HepG2 (cell line): ENCODE measurements around the gene SYNJ2. TPM values are rescaled to one million over a fixed set of nuclear protein-coding genes. Genes with fewer than 3 reads are reported as not detected.

Experiments
- BHLHE40 ChIP-seq: IDR thresholded peaks from 2 replicates; pipeline ENCODE4 v1.6.1; 2011; ENCODE audit warnings: low read length, improper control_type of control experiment
- CTCF ChIP-seq: sonication (generic); formaldehyde crosslinking; IDR thresholded peaks from 2 replicates; pipeline ENCODE4 v1.5.0; 2020; ENCODE audit warnings: mild to moderate bottlenecking, missing genetic modification reagents, moderate library complexity
- DMTF1 ChIP-seq: sonication (generic); formaldehyde crosslinking; IDR thresholded peaks from 2 replicates; pipeline ENCODE4 v1.4.0; 2020; ENCODE audit warnings: mild to moderate bottlenecking, missing genetic modification reagents
- EED ChIP-seq: sonication (generic); formaldehyde crosslinking; IDR thresholded peaks from 2 replicates; pipeline ENCODE4 v1.5.0; 2020; ENCODE audit warnings: mild to moderate bottlenecking, missing genetic modification reagents
- HOXA3 ChIP-seq: sonication (generic); formaldehyde crosslinking; IDR thresholded peaks from 2 replicates; pipeline ENCODE4 v1.5.0; 2020; ENCODE audit warnings: missing genetic modification reagents
- KMT2B ChIP-seq: IDR thresholded peaks from 2 replicates; pipeline ENCODE4 v1.6.1; 2016; ENCODE audit warnings: missing genetic modification reagents, missing compliant biosample characterization
- MED8 ChIP-seq: sonication (generic); formaldehyde crosslinking; IDR thresholded peaks from 2 replicates; pipeline ENCODE4 v1.8.1; 2023; ENCODE audit warnings: mild to moderate bottlenecking, missing genetic modification reagents; ENCODE audit not compliant: insufficient replicate concordance
- MYPOP ChIP-seq: sonication (generic); formaldehyde crosslinking; IDR thresholded peaks from 2 replicates; pipeline ENCODE4 v1.8.1; 2023; ENCODE audit warnings: mild to moderate bottlenecking, moderate library complexity, missing genetic modification reagents
- SNAPC5 ChIP-seq: sonication (generic); formaldehyde crosslinking; IDR thresholded peaks from 2 replicates; pipeline ENCODE4 v1.8.1; 2023; ENCODE audit warnings: mild to moderate bottlenecking, missing genetic modification reagents, borderline replicate concordance
- SRF ChIP-seq: IDR thresholded peaks from 2 replicates; pipeline ENCODE4 v1.6.1; 2011; ENCODE audit warnings: mild to moderate bottlenecking, low read depth, low read length, moderate library complexity
- ZBTB3 ChIP-seq: sonication (generic); formaldehyde crosslinking; IDR thresholded peaks from 2 replicates; pipeline ENCODE4 v1.4.0; 2020; ENCODE audit warnings: low read depth, mild to moderate bottlenecking, moderate library complexity, missing genetic modification reagents, borderline replicate concordance
- ZNF101 ChIP-seq: sonication (generic); formaldehyde crosslinking; IDR thresholded peaks from 2 replicates; pipeline ENCODE4 v1.4.0; 2020; ENCODE audit warnings: mild to moderate bottlenecking, low read depth, missing genetic modification reagents, borderline replicate concordance
- ZNF567 ChIP-seq: sonication (generic); formaldehyde crosslinking; IDR thresholded peaks from 2 replicates; pipeline ENCODE4 v1.8.1; 2023; ENCODE audit warnings: mild to moderate bottlenecking, missing genetic modification reagents, borderline replicate concordance
- ZNF589 ChIP-seq: sonication (generic); formaldehyde crosslinking; conservative IDR thresholded peaks from 2 replicates; pipeline ENCODE4 v1.8.0; 2022; ENCODE audit warnings: mild to moderate bottlenecking, moderate library complexity, missing genetic modification reagents
- ZNF75D ChIP-seq: sonication (generic); formaldehyde crosslinking; IDR thresholded peaks from 2 replicates; pipeline ENCODE4 v1.8.1; 2023; ENCODE audit warnings: missing genetic modification reagents, mild to moderate bottlenecking, borderline replicate concordance
- ZNF776 ChIP-seq: sonication (generic); formaldehyde crosslinking; IDR thresholded peaks from 2 replicates; pipeline ENCODE4 v1.4.0; 2020; ENCODE audit warnings: mild to moderate bottlenecking, missing genetic modification reagents
- polyA plus RNA-seq, 8 experiments: library from polyadenylated mRNA; depleted of rRNA in 3 of 8; stranded (reverse) in 7 of 8; unstranded in 1 of 8; fragments of >200 nt; fragmentation: Illumina TruSeq in 4 of 8; extraction: Trizol in 4 of 8; gene quantifications; 2 replicates each; pipeline versions ENCODE4 v1.2.1 to v1.2.3, GENCODE V29; 2011 to 2016; ENCODE audit warnings: low read depth in 4 of 8, missing spikeins in 1 of 8, mixed read lengths in 1 of 8; ENCODE audit not compliant: insufficient read depth in 1 of 8
- total RNA-seq, 5 experiments: library from RNA; depleted of rRNA; stranded (reverse); fragments of >200 nt; fragmentation: Illumina TruSeq; extraction: Trizol; gene quantifications; 2 replicates each; pipeline ENCODE4 v1.2.3, GENCODE V29; 2016; ENCODE audit warnings: low read depth in 1 of 5

SYNJ2 gene
- total and polyA plus RNA-seq, 2 of the 13 experiments (the other 11 are each of a cell fraction or from before 2014, with no cell fraction given), result 39.1 to 57.6 TPM

- 0 out of 2 replicates have a peak, but pooled peaks have one; percentile 10 for TF ChIP-seq ZBTB3 (CRISPR knock-in tag)
- no peak for TF ChIP-seq SNAPC5 (CRISPR knock-in tag)
- no peak for TF ChIP-seq ZNF776 (CRISPR knock-in tag)
- no peak; the same call in 1 of the 2 replicates for TF ChIP-seq KMT2B (CRISPR knock-in tag)
- no peak for TF ChIP-seq MED8 (CRISPR knock-in tag)
- TF ChIP-seq SRF, result no peak
- no peak for TF ChIP-seq HOXA3 (CRISPR knock-in tag)
- TF ChIP-seq BHLHE40, result peak; percentile 62; the same call in 1 of the 2 replicates
- no peak for TF ChIP-seq DMTF1
- no peak for TF ChIP-seq ZNF75D (CRISPR knock-in tag)
- TF ChIP-seq CTCF (CRISPR knock-in tag), result peak; percentile 79
- no peak for TF ChIP-seq ZNF567 (CRISPR knock-in tag)
- no peak for TF ChIP-seq EED (CRISPR knock-in tag)
- TF ChIP-seq ZNF101 (CRISPR knock-in tag), result no peak
- no peak; the same call in none of the 2 replicates for TF ChIP-seq MYPOP (CRISPR knock-in tag)
- no peak for TF ChIP-seq ZNF589 (CRISPR knock-in tag)
Observed at GRCh38 chr6:157982563-157983405, 1.1 kb downstream of the SYNJ2 start (continued).
